ENCODE data around the gene SLC15A3. TPM values are rescaled to one million over a fixed set of nuclear protein-coding genes. Genes with fewer than 3 reads are reported as not detected.

Gene SLC15A3
- polyA plus RNA-seq, 1 of the 3 experiments (the other 2 are of a cell fraction) = not detected

DNA sequence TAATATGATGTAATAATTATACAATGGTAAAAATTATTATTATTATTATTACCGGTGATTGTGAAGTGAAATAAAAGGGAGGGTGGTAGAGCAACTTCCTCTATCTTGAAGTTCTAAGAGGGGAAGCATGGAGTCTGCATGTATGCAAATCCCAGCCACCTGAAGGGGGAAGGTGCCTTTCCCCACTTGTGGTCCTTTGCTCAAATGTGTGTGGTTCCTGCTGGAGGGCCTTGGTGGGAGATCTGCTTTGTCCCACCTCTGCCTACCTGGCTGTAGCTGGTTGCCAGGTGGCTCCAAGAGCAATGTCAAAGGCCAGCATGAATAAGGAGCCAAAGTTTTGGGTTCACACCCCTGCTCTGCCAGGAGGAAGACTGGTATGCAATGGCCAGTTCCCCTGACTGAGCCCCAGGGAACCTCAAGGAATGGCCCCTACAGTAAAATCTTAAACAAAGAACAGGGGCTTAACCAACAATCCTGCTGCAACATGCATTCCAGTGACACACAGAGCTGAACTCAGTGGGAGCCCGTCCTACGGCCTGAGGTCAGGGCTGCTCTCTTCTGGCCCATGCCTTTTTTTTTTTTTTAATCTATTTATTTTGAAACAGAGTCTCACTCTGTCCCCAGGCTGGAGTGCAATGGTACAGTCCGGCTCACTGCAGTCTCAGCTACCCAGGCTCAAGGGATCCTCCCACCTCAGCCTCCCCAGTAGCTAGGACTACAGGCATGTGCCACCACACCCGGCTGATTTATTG lies 19.2 kb downstream of the SLC15A3 start:
- no peaks in the 10 kb centered on the region for H3F3A ChIP-seq (replicated peaks; ENCODE audit: insufficient read depth)
- no peak overlapping the region for H3K9ac ChIP-seq
- no peaks in the 10 kb centered on the region for H3K9me3 ChIP-seq
- WGBS (ENCODE audit: low lambda C conversion rate) = 82% methylated on average over 5 of the region's 5 CpGs
- no peaks in the 10 kb centered on the region for H4K20me1 ChIP-seq (ENCODE audit: insufficient read depth)
- CTCF ChIA-PET = interaction anchor here (1.8 kb wide), 1 partner anchor 254 kb away, joined by 7 read pairs; no protein-coding TSS in a partner anchor
- peak; percentile 40 for DNase-seq
- H2AFZ ChIP-seq (ENCODE audit: low read depth) = no peak overlapping the region
- no peak overlapping the region for H3K27ac ChIP-seq (ENCODE audit: low read depth in 2 of 2, low read length in 1 of 2)
- peaks cover 0 to 53% of the 10 kb centered on the region in 2 experiments for H3K36me3 ChIP-seq (replicated peaks in 1 of 2; ENCODE audit: control insufficient read depth in 1 of 2, insufficient read depth in 2 of 2, low read length in 1 of 2)
- POLR2A ChIA-PET = no interaction called here
- H3K4me2 ChIP-seq = no peak overlapping the region
- no peaks in the 10 kb centered on the region for H3K27me3 ChIP-seq (ENCODE audit: insufficient read depth)
- H3K79me2 ChIP-seq (ENCODE audit: insufficient read depth) = no peaks in the 10 kb centered on the region
- H3K4me3 ChIP-seq (ENCODE audit: low read depth in 2 of 2, low read length in 1 of 2) = no peak overlapping the region
- H3K9me2 ChIP-seq = no peaks in the 10 kb centered on the region
- TF ChIP-seq JUND (IDR thresholded peaks at IDR 0.05) = no peak
- TF ChIP-seq, protein P1, sequence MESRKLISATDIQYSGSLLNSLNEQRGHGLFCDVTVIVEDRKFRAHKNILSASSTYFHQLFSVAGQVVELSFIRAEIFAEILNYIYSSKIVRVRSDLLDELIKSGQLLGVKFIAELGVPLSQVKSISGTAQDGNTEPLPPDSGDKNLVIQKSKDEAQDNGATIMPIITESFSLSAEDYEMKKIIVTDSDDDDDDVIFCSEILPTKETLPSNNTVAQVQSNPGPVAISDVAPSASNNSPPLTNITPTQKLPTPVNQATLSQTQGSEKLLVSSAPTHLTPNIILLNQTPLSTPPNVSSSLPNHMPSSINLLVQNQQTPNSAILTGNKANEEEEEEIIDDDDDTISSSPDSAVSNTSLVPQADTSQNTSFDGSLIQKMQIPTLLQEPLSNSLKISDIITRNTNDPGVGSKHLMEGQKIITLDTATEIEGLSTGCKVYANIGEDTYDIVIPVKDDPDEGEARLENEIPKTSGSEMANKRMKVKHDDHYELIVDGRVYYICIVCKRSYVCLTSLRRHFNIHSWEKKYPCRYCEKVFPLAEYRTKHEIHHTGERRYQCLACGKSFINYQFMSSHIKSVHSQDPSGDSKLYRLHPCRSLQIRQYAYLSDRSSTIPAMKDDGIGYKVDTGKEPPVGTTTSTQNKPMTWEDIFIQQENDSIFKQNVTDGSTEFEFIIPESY (IDR thresholded peaks at IDR 0.05; ENCODE audit: borderline replicate concordance, low read depth) = no peak
- peaks cover 0 to 2% of the 10 kb centered on the region in 2 experiments; a peak in 1 of 4 replicates for H3K4me1 ChIP-seq (ENCODE audit: control insufficient read depth in 1 of 2, insufficient read depth in 2 of 2, low read depth in 1 of 2, low read length in 1 of 2)

GRCh38 chr11:60931917-60932316 lies 20.1 kb downstream of the SLC15A3 start:
- POLR2A ChIA-PET = no interaction called here
- CTCF ChIA-PET = interaction anchor here (0.8 to 2.5 kb wide), 4 partner anchors 14 to 255 kb away, joined by 3 to 7 read pairs (median 4); no protein-coding TSS in a partner anchor
- H3K9me2 ChIP-seq = no peaks in the 10 kb centered on the region

More at GRCh38 chr11:60931917-60932316, 20.1 kb downstream of the SLC15A3 start:
- Histone ChIP-seq H3K36me3 (replicated peaks in 1 of 2; ENCODE audit: control insufficient read depth in 1 of 2, insufficient read depth in 2 of 2, low read length in 1 of 2) (peaks cover 0 to 57% of the 10 kb centered on the region in 2 experiments), H3F3A (replicated peaks; ENCODE audit: insufficient read depth) (no peaks in the 10 kb centered on the region), H3K4me1 (ENCODE audit: control insufficient read depth in 1 of 2, insufficient read depth in 2 of 2, low read depth in 1 of 2, low read length in 1 of 2) (peaks cover 0 to 2% of the 10 kb centered on the region in 2 experiments; a peak in 1 of 4 replicates), H3K79me2 (ENCODE audit: insufficient read depth) (no peaks in the 10 kb centered on the region), H3K9me3 (no peaks in the 10 kb centered on the region), H2AFZ (ENCODE audit: low read depth) (no peak overlapping the region), H3K27me3 (ENCODE audit: insufficient read depth) (no peaks in the 10 kb centered on the region), H3K4me2 (no peak overlapping the region), H3K4me3 (ENCODE audit: low read depth in 2 of 2, low read length in 1 of 2) (no peak overlapping the region), H3K9ac (no peak overlapping the region), H4K20me1 (ENCODE audit: insufficient read depth) (no peaks in the 10 kb centered on the region), H3K27ac (ENCODE audit: low read depth in 2 of 2, low read length in 1 of 2) (no peak overlapping the region)
- DNase-seq = no peak
- TF ChIP-seq, protein P1 (IDR thresholded peaks at IDR 0.05; ENCODE audit: borderline replicate concordance, low read depth) = no peak
- TF ChIP-seq RFX5 (IDR thresholded peaks at IDR 0.05; ENCODE audit: low read length) = no peak
- WGBS (ENCODE audit: low lambda C conversion rate) = 96% methylated on average over 9 of the region's 9 CpGs

All from SK-N-SH (cell line).